ENCODE results near the gene DOCK3.

DNA sequence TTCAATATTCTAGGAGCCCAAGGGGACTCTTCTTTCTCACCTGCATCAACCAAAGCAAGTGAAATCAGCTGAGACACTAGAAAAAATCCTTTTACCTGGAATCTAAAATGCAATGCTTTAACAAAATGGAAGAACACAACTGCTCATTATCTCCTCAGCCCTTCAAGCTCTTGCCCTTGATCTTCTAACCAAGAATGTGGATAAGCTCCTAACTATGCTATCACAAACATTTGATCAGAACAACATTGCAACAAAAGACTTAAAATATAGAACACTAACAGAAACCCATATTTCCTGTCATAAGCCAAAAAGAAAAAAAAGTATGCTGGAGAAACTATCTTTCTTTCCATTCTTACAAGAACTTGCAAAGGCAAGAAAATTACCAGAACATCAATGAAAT lies 728.9 kb downstream of the DOCK3 start:
- TF ChIP-seq, protein P1, sequence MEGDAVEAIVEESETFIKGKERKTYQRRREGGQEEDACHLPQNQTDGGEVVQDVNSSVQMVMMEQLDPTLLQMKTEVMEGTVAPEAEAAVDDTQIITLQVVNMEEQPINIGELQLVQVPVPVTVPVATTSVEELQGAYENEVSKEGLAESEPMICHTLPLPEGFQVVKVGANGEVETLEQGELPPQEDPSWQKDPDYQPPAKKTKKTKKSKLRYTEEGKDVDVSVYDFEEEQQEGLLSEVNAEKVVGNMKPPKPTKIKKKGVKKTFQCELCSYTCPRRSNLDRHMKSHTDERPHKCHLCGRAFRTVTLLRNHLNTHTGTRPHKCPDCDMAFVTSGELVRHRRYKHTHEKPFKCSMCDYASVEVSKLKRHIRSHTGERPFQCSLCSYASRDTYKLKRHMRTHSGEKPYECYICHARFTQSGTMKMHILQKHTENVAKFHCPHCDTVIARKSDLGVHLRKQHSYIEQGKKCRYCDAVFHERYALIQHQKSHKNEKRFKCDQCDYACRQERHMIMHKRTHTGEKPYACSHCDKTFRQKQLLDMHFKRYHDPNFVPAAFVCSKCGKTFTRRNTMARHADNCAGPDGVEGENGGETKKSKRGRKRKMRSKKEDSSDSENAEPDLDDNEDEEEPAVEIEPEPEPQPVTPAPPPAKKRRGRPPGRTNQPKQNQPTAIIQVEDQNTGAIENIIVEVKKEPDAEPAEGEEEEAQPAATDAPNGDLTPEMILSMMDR (IDR thresholded peaks at IDR 0.05 in 8 of 11, conservative IDR thresholded peaks at IDR 0.05 in 3 of 11): no peak
- no peak for TF ChIP-seq POLR2A (IDR thresholded peaks at IDR 0.05)

Data from spleen (tissue), 7 donors.